Activated CD4-positive, alpha-beta T cell treated with anti-CD3 and anti-CD28 coated beads for 36 hours (primary cell): Measurements from ENCODE around the gene LIMS2. TPM values are rescaled to one million over a fixed set of nuclear protein-coding genes. Genes with fewer than 3 reads are reported as not detected.

ENCODE experiments used
- ATAC-seq: fragments of 200-7000 bp; cut with Tn5 transposase; one replicate; pipeline ENCODE4 v1.10.0; 2021; ENCODE audit warnings: mild to moderate bottlenecking, moderate library complexity
- CTCF ChIA-PET: fragments of 350-600 bp; sonication (Branson Sonifier 250); formaldehyde crosslinking; loops from one replicate; lab custom pipeline; 2021; ENCODE audit warnings: antibody characterized with exemption; lab: Charles Lee
- POLR2A ChIA-PET: fragments of 350-600 bp; sonication (Branson Sonifier 250); formaldehyde crosslinking; loops from one replicate; lab custom pipeline; 2021; ENCODE audit warnings: antibody characterized with exemption, inconsistent platforms; lab: Charles Lee
- DNase-seq: peaks from one replicate; pipeline ENCODE4 v3.0.0-alpha.2; 2020
- H3K27ac Mint-ChIP-seq: one replicate; pipeline ENCODE4 v1.8.0; 2021; ENCODE audit warnings: mixed read lengths
- H3K27me3 Mint-ChIP-seq: one replicate; pipeline ENCODE4 v1.8.0; 2021; ENCODE audit warnings: mixed read lengths
- H3K36me3 Mint-ChIP-seq: one replicate; pipeline ENCODE4 v1.8.0; 2021; ENCODE audit warnings: low read depth, mixed read lengths
- H3K4me1 Mint-ChIP-seq: one replicate; pipeline ENCODE4 v1.8.0; 2021; ENCODE audit warnings: mixed read lengths
- H3K4me3 Mint-ChIP-seq: one replicate; pipeline ENCODE4 v1.8.0; 2021; ENCODE audit warnings: mild to moderate bottlenecking, moderate library complexity, mixed read lengths
- H3K9me3 Mint-ChIP-seq: one replicate; pipeline ENCODE4 v1.8.0; 2021; ENCODE audit warnings: low read depth, mixed read lengths
- intact Hi-C, 2 experiments: fragments of 100-400 bp; cut with DNase I in 1 of 2; cut with micrococcal nuclease in 1 of 2; formaldehyde crosslinking; loops; one replicate each; pipeline versions ENCODE4 v1.14.2 to v1.15.1; 2022 to 2024; cut with DNase I, micrococcal nuclease
- total RNA-seq, 2 experiments: library from RNA; stranded (reverse); gene quantifications; one replicate each; pipeline ENCODE4 v1.2.3, GENCODE V29; 2021

The LIMS2 gene, protein sequence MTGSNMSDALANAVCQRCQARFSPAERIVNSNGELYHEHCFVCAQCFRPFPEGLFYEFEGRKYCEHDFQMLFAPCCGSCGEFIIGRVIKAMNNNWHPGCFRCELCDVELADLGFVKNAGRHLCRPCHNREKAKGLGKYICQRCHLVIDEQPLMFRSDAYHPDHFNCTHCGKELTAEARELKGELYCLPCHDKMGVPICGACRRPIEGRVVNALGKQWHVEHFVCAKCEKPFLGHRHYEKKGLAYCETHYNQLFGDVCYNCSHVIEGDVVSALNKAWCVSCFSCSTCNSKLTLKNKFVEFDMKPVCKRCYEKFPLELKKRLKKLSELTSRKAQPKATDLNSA
- total RNA-seq = 10 to 100 TPM; 16.4 to 19.3 TPM

DNA sequence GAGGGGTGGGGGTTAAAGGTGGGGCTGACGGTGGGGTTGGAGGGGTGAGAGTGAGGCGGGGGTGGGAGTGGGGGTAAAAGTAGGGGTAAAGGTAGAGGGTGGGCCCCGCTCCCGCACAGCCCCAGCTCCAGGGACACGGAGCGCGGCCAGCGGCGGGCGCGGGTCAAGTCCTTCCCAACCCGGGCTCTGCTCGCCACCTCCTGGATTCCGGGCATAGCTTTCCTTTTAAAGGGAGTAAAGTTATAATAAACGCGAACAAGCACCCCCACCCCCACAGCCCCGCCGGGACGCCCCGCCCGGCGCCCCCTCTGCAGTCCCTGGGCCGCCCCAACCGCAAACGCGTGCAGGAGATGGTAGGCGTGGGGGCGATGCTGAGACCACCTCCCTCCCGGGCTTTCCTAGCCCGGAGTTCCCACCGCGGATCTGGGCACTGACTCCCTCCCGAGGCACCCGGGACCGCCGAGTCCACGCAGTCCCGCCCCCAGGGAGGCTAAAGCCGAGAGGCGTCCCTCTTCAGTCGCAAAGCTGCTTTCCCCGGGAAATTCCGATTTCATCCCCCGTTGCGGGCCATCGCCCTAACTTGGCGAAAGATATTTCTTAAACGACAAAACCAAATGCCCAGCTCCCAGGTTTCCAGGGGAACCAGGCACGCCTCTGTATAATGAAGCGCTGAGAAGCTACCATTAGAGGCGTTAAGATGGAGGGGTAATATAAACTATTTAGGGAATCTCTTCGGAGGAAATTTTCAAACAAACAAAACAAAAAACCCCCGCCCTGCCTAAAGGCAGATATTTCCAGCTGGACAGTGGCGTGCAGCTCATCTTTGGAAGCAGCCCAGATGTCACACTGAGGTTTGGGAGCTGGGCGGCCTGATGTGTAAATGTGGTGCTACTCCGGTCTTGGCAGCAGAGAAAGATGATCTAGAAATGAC, at the start of gene LIMS2:
LIMS2 (minus strand) TSS at position 200 of the 931 bp plus-strand sequence. CDS start 506 bp downstream, outside the sequence.
- Mint-ChIP-seq H3K27me3 (peaks cover 33% of the 10 kb centered on the region), H3K4me1 (peaks cover 7% of the 10 kb centered on the region), H3K4me3 (peak within 1 kb of the TSS; percentile 57), H3K27ac (no peak within 1 kb of the TSS), H3K36me3 (no peaks in the 10 kb centered on the region), H3K9me3 (no peaks in the 10 kb centered on the region)
- DNase-seq (no peak), ATAC-seq (no peak)
- intact Hi-C loops = no loop called here
- ChIA-PET CTCF (interaction anchor here (0.7 to 1.0 kb wide), 7 partner anchors 23 to 314 kb away, joined by 3 read pairs; no protein-coding TSS in a partner anchor), POLR2A (interaction anchor here (1.0 kb wide), 1 partner anchor 15 kb away, joined by 6 read pairs; no protein-coding TSS in a partner anchor)

DNA sequence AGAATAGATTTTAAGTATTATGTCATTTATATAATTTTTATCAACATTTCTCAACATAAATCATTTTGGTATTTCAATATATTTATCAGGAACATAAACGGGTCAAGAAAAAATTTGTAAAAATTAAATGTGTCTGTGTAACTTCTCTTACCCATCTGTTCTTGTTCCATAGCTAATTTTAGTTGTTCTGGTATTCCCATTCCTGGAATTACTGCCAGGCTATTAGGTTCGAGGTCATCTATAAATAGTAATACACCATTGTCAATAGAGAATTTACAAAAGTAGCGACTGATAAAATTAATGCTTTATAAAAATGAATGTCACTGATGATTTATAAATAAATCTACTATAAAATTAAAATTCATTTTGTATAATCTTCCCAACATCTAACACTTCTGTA, 47.5 kb upstream of the LIMS2 start:
- ChIA-PET POLR2A (no interaction called here), CTCF (no interaction called here)
- DNase-seq (no peak), ATAC-seq (no peak)
- Mint-ChIP-seq H3K36me3 (peaks cover 51% of the 10 kb centered on the region), H3K4me3 (no peak overlapping the region), H3K4me1 (peaks cover 10% of the 10 kb centered on the region), H3K9me3 (no peaks in the 10 kb centered on the region), H3K27ac (no peak overlapping the region), H3K27me3 (no peaks in the 10 kb centered on the region)
- intact Hi-C loops = loop anchor here in 1 of 2 experiments (2.0 kb wide), 1 partner anchor 16 kb away; no protein-coding TSS in a partner anchor

DNA sequence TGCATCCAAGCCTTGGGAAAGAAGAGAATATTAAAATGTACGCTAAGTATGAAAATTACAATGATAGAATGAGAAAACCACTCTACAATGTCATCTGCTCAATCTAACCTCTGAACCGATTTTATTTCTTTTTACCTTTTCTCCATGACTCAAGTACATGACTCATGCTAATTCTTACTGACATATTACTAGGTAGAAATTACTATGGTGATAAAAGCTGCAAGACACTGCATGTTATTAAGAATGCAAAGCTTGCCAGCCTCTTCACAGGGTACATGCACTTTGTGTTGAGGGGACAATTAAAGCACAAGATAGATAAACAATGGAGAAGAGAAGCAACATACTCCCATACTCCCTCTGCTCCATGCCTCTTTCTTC, 46.6 kb upstream of the LIMS2 start:
- no peak for DNase-seq
- peak; percentile 42 for ATAC-seq
- ChIA-PET CTCF (no interaction called here), POLR2A (no interaction called here)
- Mint-ChIP-seq H3K36me3 (peaks cover 51% of the 10 kb centered on the region), H3K9me3 (no peaks in the 10 kb centered on the region), H3K4me3 (no peak overlapping the region), H3K4me1 (peaks cover 10% of the 10 kb centered on the region), H3K27me3 (no peaks in the 10 kb centered on the region), H3K27ac (peak overlapping the region; percentile 63)
- intact Hi-C loops = loop anchor here in 1 of 2 experiments (2.0 kb wide), 1 partner anchor 17 kb away; no protein-coding TSS in a partner anchor

DNA sequence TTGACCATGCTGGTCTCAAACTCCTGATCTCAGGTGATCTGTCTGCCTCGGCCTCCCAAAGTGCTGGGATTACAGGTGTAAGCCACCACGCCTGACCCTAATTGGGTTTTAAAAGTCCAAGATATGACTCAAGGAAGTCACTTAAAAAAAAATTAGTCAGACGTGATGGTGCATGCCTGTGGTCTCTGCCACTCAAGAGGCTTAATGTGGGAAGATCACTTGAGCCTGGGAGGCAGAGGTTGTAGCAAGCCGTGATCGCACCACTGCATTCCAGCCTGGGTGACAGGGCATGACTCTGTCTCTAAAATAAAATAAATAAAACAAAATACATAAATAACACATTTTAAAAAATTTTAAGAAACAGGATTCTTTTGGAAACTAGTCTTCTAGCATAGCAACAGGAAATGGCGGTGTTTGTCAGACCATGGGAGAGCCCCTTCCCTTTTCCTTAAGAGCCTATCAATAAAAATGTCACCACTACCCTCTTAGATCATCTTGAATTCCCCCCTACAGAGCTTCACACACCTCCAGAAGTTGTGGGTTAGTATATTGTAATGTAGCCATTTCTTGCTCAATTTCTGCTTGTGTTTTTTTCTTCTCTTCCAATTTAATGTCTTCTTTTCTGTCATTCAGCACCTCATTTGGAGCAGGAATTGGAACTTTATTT, 46.1 kb upstream of the LIMS2 start:
- intact Hi-C loops = no loop called here
- Mint-ChIP-seq H3K4me1 (peaks cover 10% of the 10 kb centered on the region), H3K27ac (peak overlapping the region; percentile 63), H3K4me3 (no peak overlapping the region), H3K27me3 (no peaks in the 10 kb centered on the region), H3K36me3 (peaks cover 55% of the 10 kb centered on the region), H3K9me3 (no peaks in the 10 kb centered on the region)
- POLR2A ChIA-PET = no interaction called here
- ATAC-seq (peak; percentile 47), DNase-seq (no peak)
- CTCF ChIA-PET = interaction anchor here (0.7 kb wide), 1 partner anchor 19 kb away, joined by 3 read pairs; no protein-coding TSS in a partner anchor

DNA sequence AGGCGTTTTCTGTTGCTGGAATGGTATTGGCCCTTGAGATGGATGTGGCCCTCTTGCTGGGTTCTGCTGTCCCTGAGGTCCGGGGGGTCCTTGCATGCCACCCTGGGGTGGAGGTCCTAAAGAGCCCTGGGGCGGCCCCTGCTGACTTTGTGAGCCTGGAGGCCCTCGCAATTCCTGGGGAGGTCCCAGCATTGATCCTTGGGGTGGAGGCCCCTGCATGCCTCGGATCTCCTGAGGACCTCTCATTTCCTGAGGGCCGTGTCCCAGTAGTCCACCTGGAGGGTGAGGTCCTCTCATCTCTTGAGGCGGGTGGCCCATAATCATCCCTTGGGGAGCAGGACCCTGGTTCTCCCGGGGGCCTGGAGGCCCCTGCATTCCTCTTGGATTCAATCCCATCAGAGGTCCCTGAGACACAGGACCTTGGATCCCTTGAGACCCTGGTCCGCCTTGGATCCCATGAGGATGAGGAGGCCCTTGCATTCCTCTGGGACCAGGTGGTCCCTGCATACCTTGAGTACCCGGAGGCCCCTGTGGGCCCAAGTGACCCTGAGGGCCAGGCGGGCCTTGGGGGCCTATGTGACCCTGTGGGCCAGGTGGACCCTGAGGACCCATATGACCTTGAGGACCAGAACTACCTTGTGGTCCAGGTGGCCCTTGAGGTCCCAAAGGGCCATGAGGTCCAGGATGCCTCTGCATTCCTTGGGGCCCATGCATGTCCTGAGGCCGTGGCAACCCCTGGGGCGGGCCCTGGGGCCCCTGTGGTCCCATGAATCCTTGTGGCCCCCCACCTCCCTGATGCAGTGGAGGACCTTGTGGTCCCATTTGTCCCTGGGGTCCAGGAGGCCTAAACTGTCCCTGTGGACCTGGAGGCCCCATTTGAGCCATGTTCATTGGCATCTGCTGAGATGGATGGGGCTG, 44.2 kb upstream of the LIMS2 start:
- CTCF ChIA-PET = interaction anchor here (0.9 kb wide), 1 partner anchor 20 kb away, joined by 3 read pairs; no protein-coding TSS in a partner anchor
- H3K9me3 Mint-ChIP-seq = no peaks in the 10 kb centered on the region
- POLR2A ChIA-PET = no interaction called here
- H3K4me1 Mint-ChIP-seq = peaks cover 10% of the 10 kb centered on the region
- H3K27ac Mint-ChIP-seq = no peak overlapping the region
- H3K27me3 Mint-ChIP-seq = no peaks in the 10 kb centered on the region
- DNase-seq = no peak
- ATAC-seq = no peak
- peaks cover 52% of the 10 kb centered on the region for H3K36me3 Mint-ChIP-seq
- intact Hi-C loops = no loop called here
- H3K4me3 Mint-ChIP-seq = no peak overlapping the region

DNA sequence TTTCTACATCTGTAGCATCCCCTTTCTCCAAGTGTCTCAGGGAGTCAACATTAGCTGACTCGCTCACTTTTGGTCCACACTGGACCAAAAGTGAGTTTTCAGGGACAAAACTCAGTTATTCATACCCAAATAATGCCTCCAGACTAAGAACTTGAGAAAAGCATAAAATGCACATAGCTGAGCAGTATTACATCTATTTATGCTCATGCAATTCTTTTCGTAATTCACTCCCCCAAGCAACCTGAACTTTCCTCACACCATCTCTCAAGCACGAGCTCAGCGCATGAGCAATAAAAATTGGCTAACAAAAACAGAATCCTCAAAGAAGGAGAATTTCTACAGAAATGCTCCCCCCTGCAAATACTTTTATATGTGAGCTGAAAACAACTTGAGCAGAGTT, 42.9 kb upstream of the LIMS2 start:
- Mint-ChIP-seq H3K36me3 (peaks cover 49% of the 10 kb centered on the region), H3K9me3 (no peaks in the 10 kb centered on the region), H3K4me1 (peaks cover 10% of the 10 kb centered on the region), H3K27ac (no peak overlapping the region), H3K4me3 (no peak overlapping the region), H3K27me3 (no peaks in the 10 kb centered on the region)
- ATAC-seq = no peak
- DNase-seq = no peak
- intact Hi-C loops = no loop called here
- ChIA-PET POLR2A (no interaction called here), CTCF (no interaction called here)

DNA sequence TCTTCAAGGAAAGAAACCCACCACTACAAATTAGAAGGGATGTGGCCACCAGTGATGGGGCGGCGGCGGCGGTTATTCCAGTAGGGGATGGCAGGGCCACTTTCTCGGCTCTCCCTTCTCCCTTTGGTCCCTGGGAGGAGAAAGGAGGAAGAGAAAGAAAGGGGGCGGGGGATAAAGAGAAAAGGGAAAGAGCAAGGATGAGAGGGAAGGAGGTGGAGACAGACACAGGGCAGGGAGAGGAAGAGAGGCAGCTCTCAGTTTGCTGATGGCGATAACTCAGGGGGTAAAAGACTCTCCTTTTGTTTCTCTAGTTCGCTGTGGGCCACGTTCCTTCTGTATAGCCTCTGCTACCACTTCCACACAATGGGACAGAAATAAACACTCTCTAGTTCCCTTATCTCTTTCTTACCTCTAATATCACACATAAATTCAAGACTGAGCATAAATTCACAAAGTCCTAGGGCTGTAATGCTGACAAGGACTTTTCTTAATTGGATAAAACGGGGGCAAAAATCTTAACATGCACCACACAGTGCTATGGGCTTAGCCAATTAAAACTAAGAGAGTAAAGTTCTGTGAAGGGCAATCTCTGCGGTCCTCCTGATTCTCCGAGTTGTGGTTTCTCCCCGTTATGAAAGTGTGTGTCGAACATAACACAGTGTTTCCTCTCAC, 40.6 kb upstream of the LIMS2 start:
- intact Hi-C loops = no loop called here
- no peak for DNase-seq
- no peak for ATAC-seq
- no peaks in the 10 kb centered on the region for H3K9me3 Mint-ChIP-seq
- H3K27me3 Mint-ChIP-seq = no peaks in the 10 kb centered on the region
- H3K36me3 Mint-ChIP-seq = peaks cover 37% of the 10 kb centered on the region
- H3K4me3 Mint-ChIP-seq = no peak overlapping the region
- no peaks in the 10 kb centered on the region for H3K4me1 Mint-ChIP-seq
- H3K27ac Mint-ChIP-seq = no peak overlapping the region
- POLR2A ChIA-PET = no interaction called here
- CTCF ChIA-PET = interaction anchor here (0.7 to 1.2 kb wide), 2 partner anchors 9 to 10 kb away, joined by 3 to 5 read pairs; no protein-coding TSS in a partner anchor

DNA sequence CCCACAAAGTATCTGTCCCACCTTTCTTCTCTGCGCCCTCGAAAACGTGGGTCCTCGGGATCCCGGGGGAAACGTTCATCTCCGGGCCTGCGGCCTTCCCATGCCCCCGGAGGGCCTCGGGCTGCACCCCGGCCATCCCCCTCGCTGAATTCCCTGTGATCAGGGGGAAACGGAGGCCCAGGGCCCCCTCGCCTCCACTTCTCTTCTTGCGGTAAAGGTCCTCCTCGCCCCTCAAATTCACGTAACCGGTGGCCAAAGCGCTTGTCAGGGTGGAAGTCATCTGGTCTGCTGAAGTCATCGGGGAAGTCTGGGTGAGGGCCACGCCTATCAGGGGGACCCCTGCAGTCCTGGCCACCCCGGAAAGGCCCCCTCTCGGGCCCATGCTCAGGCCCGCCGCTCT, 38.2 kb upstream of the LIMS2 start:
- intact Hi-C loops = no loop called here
- POLR2A ChIA-PET = no interaction called here
- ATAC-seq (no peak), DNase-seq (no peak)
- CTCF ChIA-PET = interaction anchor here (1.1 kb wide), 1 partner anchor 21 kb away, joined by 3 read pairs; no protein-coding TSS in a partner anchor
- no peaks in the 10 kb centered on the region for H3K9me3 Mint-ChIP-seq
- peaks cover 30% of the 10 kb centered on the region for H3K36me3 Mint-ChIP-seq
- H3K4me1 Mint-ChIP-seq = no peaks in the 10 kb centered on the region
- no peak overlapping the region for H3K4me3 Mint-ChIP-seq
- no peak overlapping the region for H3K27ac Mint-ChIP-seq
- no peaks in the 10 kb centered on the region for H3K27me3 Mint-ChIP-seq

DNA sequence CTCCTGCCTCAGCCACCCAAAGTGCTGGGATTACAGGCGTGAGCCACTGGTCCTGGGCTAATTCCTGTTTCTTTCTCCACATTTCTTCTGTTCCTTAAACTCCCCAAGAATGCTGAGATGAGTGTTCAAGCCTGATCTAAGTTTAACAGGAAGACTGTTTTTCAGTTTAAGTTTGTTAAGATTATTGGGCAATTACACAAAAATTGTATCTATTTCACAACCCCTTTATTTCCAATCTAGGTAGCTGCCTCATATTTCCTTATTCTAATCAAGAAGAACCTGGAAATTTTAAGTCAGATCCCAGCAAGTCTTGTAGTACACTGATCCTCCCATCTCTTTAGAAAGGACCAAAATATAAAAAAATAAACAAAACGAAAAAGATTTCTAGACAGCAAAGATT, 37.7 kb upstream of the LIMS2 start:
- no peaks in the 10 kb centered on the region for H3K4me1 Mint-ChIP-seq
- intact Hi-C loops = no loop called here
- DNase-seq (no peak), ATAC-seq (no peak)
- no peak overlapping the region for H3K27ac Mint-ChIP-seq
- CTCF ChIA-PET = no interaction called here
- H3K4me3 Mint-ChIP-seq = no peak overlapping the region
- H3K9me3 Mint-ChIP-seq = no peaks in the 10 kb centered on the region
- POLR2A ChIA-PET = no interaction called here
- H3K36me3 Mint-ChIP-seq = peaks cover 25% of the 10 kb centered on the region
- H3K27me3 Mint-ChIP-seq = no peaks in the 10 kb centered on the region

DNA sequence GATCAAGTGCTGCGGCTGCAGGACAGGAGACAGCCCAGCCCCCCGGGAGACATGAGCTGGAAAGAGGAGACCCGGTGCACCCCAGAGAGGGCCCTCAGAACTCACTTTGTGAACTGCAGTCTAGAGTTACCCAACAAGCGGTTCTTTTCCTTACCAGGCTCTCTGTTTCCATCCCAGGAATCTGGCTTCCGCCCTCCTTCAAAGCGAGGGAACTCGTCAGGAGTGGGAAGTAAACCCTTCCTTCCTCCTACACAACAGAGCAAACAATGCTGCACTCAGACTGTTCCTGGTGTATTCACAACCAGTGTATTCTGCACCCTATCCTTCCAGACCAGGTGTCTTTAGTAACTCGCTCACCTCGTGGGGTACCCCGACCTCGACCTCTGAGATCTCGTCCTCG, 34.0 kb upstream of the LIMS2 start:
- H3K9me3 Mint-ChIP-seq = no peaks in the 10 kb centered on the region
- H3K4me1 Mint-ChIP-seq = peaks cover 14% of the 10 kb centered on the region
- DNase-seq = no peak
- H3K27me3 Mint-ChIP-seq = no peaks in the 10 kb centered on the region
- ChIA-PET CTCF (no interaction called here), POLR2A (no interaction called here)
- peaks cover 39% of the 10 kb centered on the region for H3K36me3 Mint-ChIP-seq
- no peak overlapping the region for H3K4me3 Mint-ChIP-seq
- intact Hi-C loops = no loop called here
- H3K27ac Mint-ChIP-seq = no peak overlapping the region
- no peak for ATAC-seq
